OCI-LY1 (cell line): Measurements from ENCODE around the gene RGS7.

Experiments
- CTCF ChIP-seq: fragments of 200-600 bp; sonication (generic), shearing (Covaris generic); IDR thresholded peaks from 2 replicates; pipeline ENCODE4 v1.5.1; 2017; ENCODE audit warnings: mild to moderate bottlenecking, antibody characterized with exemption, low read length, moderate library complexity, mixed read lengths
- EZH2 ChIP-seq: fragments of 200-600 bp; sonication (generic), shearing (Covaris generic); IDR thresholded peaks from 2 replicates; pipeline ENCODE4 v1.8.0; 2017; ENCODE audit warnings: borderline replicate concordance, mixed run types, mild to moderate bottlenecking, antibody characterized with exemption, low read length, moderate library complexity, mixed read lengths

GRCh38 chr1:240914506-240914905 is 442.5 kb downstream of the RGS7 start:
- no peak for TF ChIP-seq CTCF
- TF ChIP-seq EZH2: no peak
